Measurements from ENCODE around the gene COL19A1. TPM values are rescaled to one million over a fixed set of nuclear protein-coding genes. Genes with fewer than 3 reads are reported as not detected.

COL19A1 gene
- polyA plus RNA-seq, 4 donors, result 0.09 to 5.2 TPM; not detected in 2

GRCh38 chr6:70045413-70045812, 179.1 kb downstream of the COL19A1 start:
- DNase-seq (no peak), FAIRE-seq (no peak)
- Histone ChIP-seq H3K9me3 (ENCODE audit: control insufficient read depth in 2 of 2, insufficient read depth in 1 of 2, low read depth in 1 of 2, low read length in 1 of 2) (peaks cover 0 to 5% of the 10 kb centered on the region in 2 donors), H3K4me3 (ENCODE audit: low read depth in 1 of 3, low read length in 3 of 3) (no peak overlapping the region), H3K27me3 (ENCODE audit: control insufficient read depth in 3 of 3, insufficient read depth in 3 of 3, low read length in 3 of 3) (no peaks in the 10 kb centered on the region), H3K36me3 (ENCODE audit: control insufficient read depth in 3 of 3, insufficient read depth in 2 of 3, low read depth in 1 of 3, low read length in 3 of 3) (no peaks in the 10 kb centered on the region), H3K27ac (ENCODE audit: low read depth in 1 of 3, low read length in 2 of 3) (no peak overlapping the region), H3K4me1 (ENCODE audit: control insufficient read depth in 3 of 3, insufficient read depth in 2 of 3, low read depth in 1 of 3, low read length in 2 of 3) (no peaks in the 10 kb centered on the region)
- 59 to 73% (median 61%) methylated on average over 3 of the region's 3 CpGs for WGBS, 3 donors

- Histone ChIP-seq H3K27me3 (ENCODE audit: control insufficient read depth in 3 of 3, insufficient read depth in 3 of 3, low read length in 3 of 3) (no peaks in the 10 kb centered on the region), H3K36me3 (ENCODE audit: control insufficient read depth in 3 of 3, insufficient read depth in 2 of 3, low read depth in 1 of 3, low read length in 3 of 3) (no peaks in the 10 kb centered on the region), H3K4me3 (ENCODE audit: low read depth in 1 of 3, low read length in 3 of 3) (no peak overlapping the region), H3K4me1 (ENCODE audit: control insufficient read depth in 3 of 3, insufficient read depth in 2 of 3, low read depth in 1 of 3, low read length in 2 of 3) (no peaks in the 10 kb centered on the region), H3K27ac (ENCODE audit: low read depth in 1 of 3, low read length in 2 of 3) (no peak overlapping the region), H3K9me3 (ENCODE audit: control insufficient read depth in 2 of 2, insufficient read depth in 1 of 2, low read depth in 1 of 2, low read length in 1 of 2) (no peaks in the 10 kb centered on the region)
- DNase-seq, result no peak
- no peak for FAIRE-seq
- WGBS, 3 donors, result 52 to 65% (median 55%) methylated on average over 5 of the region's 5 CpGs
These were observed 185.1 kb downstream of the COL19A1 start for GRCh38 chr6:70051197-70052124.

- 8 to 34% (median 17%) methylated on average over 2 of the region's 2 CpGs for WGBS, 3 donors
- Histone ChIP-seq H3K4me3 (ENCODE audit: low read depth in 1 of 3, low read length in 3 of 3) (no peak overlapping the region), H3K4me1 (ENCODE audit: control insufficient read depth in 3 of 3, insufficient read depth in 2 of 3, low read depth in 1 of 3, low read length in 2 of 3) (no peaks in the 10 kb centered on the region), H3K36me3 (ENCODE audit: control insufficient read depth in 3 of 3, insufficient read depth in 2 of 3, low read depth in 1 of 3, low read length in 3 of 3) (no peaks in the 10 kb centered on the region), H3K9me3 (ENCODE audit: control insufficient read depth in 2 of 2, insufficient read depth in 1 of 2, low read depth in 1 of 2, low read length in 1 of 2) (no peaks in the 10 kb centered on the region), H3K27ac (ENCODE audit: low read depth in 1 of 3, low read length in 2 of 3) (no peak overlapping the region), H3K27me3 (ENCODE audit: control insufficient read depth in 3 of 3, insufficient read depth in 3 of 3, low read length in 3 of 3) (no peaks in the 10 kb centered on the region)
- FAIRE-seq (no peak), DNase-seq (no peak)
These were observed 192.8 kb downstream of the COL19A1 start for GRCh38 chr6:70059039-70059719.

- WGBS, 3 donors, result 86 to 96% (median 86%) methylated on average over 5 of the region's 5 CpGs
- no peak overlapping the region for H3K4me3 ChIP-seq (ENCODE audit: low read depth in 1 of 3, low read length in 3 of 3)
- no peaks in the 10 kb centered on the region for H3K4me1 ChIP-seq (ENCODE audit: control insufficient read depth in 3 of 3, insufficient read depth in 2 of 3, low read depth in 1 of 3, low read length in 2 of 3)
- H3K36me3 ChIP-seq (ENCODE audit: control insufficient read depth in 3 of 3, insufficient read depth in 2 of 3, low read depth in 1 of 3, low read length in 3 of 3), result no peaks in the 10 kb centered on the region
- H3K9me3 ChIP-seq (ENCODE audit: control insufficient read depth in 2 of 2, insufficient read depth in 1 of 2, low read depth in 1 of 2, low read length in 1 of 2), result no peaks in the 10 kb centered on the region
- FAIRE-seq (no peak), DNase-seq (no peak)
- no peak overlapping the region for H3K27ac ChIP-seq (ENCODE audit: low read depth in 1 of 3, low read length in 2 of 3)
- H3K27me3 ChIP-seq (ENCODE audit: control insufficient read depth in 3 of 3, insufficient read depth in 3 of 3, low read length in 3 of 3), result no peaks in the 10 kb centered on the region
These were observed 194.3 kb downstream of the COL19A1 start for GRCh38 chr6:70060680-70061079.

- FAIRE-seq (no peak), DNase-seq (no peak)
- Histone ChIP-seq H3K4me1 (ENCODE audit: control insufficient read depth in 3 of 3, insufficient read depth in 2 of 3, low read depth in 1 of 3, low read length in 2 of 3) (no peaks in the 10 kb centered on the region), H3K27ac (ENCODE audit: low read depth in 1 of 3, low read length in 2 of 3) (no peak overlapping the region), H3K27me3 (ENCODE audit: control insufficient read depth in 3 of 3, insufficient read depth in 3 of 3, low read length in 3 of 3) (no peaks in the 10 kb centered on the region), H3K9me3 (ENCODE audit: control insufficient read depth in 2 of 2, insufficient read depth in 1 of 2, low read depth in 1 of 2, low read length in 1 of 2) (no peaks in the 10 kb centered on the region), H3K4me3 (ENCODE audit: low read depth in 1 of 3, low read length in 3 of 3) (no peak overlapping the region), H3K36me3 (ENCODE audit: control insufficient read depth in 3 of 3, insufficient read depth in 2 of 3, low read depth in 1 of 3, low read length in 3 of 3) (no peaks in the 10 kb centered on the region)
- WGBS, 3 donors, result 54 to 84% (median 65%) methylated on average over 2 of the region's 2 CpGs
These were observed 195.2 kb downstream of the COL19A1 start for GRCh38 chr6:70061546-70061945.

GRCh38 chr6:70062010-70062409, 195.7 kb downstream of the COL19A1 start:
- WGBS, 3 donors, result 89 to 96% (median 90%) methylated on average over 1 of the region's 1 CpG

GRCh38 chr6:70072540-70073179, 206.3 kb downstream of the COL19A1 start:
- Histone ChIP-seq H3K4me3 (ENCODE audit: low read depth in 1 of 3, low read length in 3 of 3) (no peak overlapping the region), H3K27ac (ENCODE audit: low read depth in 1 of 3, low read length in 2 of 3) (no peak overlapping the region), H3K9me3 (ENCODE audit: control insufficient read depth in 2 of 2, insufficient read depth in 1 of 2, low read depth in 1 of 2, low read length in 1 of 2) (no peaks in the 10 kb centered on the region), H3K27me3 (ENCODE audit: control insufficient read depth in 3 of 3, insufficient read depth in 3 of 3, low read length in 3 of 3) (no peaks in the 10 kb centered on the region), H3K4me1 (ENCODE audit: control insufficient read depth in 3 of 3, insufficient read depth in 2 of 3, low read depth in 1 of 3, low read length in 2 of 3) (no peaks in the 10 kb centered on the region), H3K36me3 (ENCODE audit: control insufficient read depth in 3 of 3, insufficient read depth in 2 of 3, low read depth in 1 of 3, low read length in 3 of 3) (no peaks in the 10 kb centered on the region)
- DNase-seq (no peak), FAIRE-seq (no peak)
- 71 to 77% (median 77%) methylated on average over 1 of the region's 1 CpG for WGBS, 3 donors

More at GRCh38 chr6:70062010-70062409, 195.7 kb downstream of the COL19A1 start:
- DNase-seq, result no peak
- Histone ChIP-seq H3K36me3 (ENCODE audit: control insufficient read depth in 3 of 3, insufficient read depth in 2 of 3, low read depth in 1 of 3, low read length in 3 of 3) (no peaks in the 10 kb centered on the region), H3K4me1 (ENCODE audit: control insufficient read depth in 3 of 3, insufficient read depth in 2 of 3, low read depth in 1 of 3, low read length in 2 of 3) (no peaks in the 10 kb centered on the region), H3K9me3 (ENCODE audit: control insufficient read depth in 2 of 2, insufficient read depth in 1 of 2, low read depth in 1 of 2, low read length in 1 of 2) (no peaks in the 10 kb centered on the region), H3K27me3 (ENCODE audit: control insufficient read depth in 3 of 3, insufficient read depth in 3 of 3, low read length in 3 of 3) (no peaks in the 10 kb centered on the region), H3K27ac (ENCODE audit: low read depth in 1 of 3, low read length in 2 of 3) (no peak overlapping the region), H3K4me3 (ENCODE audit: low read depth in 1 of 3, low read length in 3 of 3) (no peak overlapping the region)
- no peak for FAIRE-seq

- no peak overlapping the region for H3K4me3 ChIP-seq (ENCODE audit: low read depth in 1 of 3, low read length in 3 of 3)
- no peak for FAIRE-seq
- H3K9me3 ChIP-seq (ENCODE audit: control insufficient read depth in 2 of 2, insufficient read depth in 1 of 2, low read depth in 1 of 2, low read length in 1 of 2), result no peaks in the 10 kb centered on the region
- DNase-seq, result no peak
- H3K4me1 ChIP-seq (ENCODE audit: control insufficient read depth in 3 of 3, insufficient read depth in 2 of 3, low read depth in 1 of 3, low read length in 2 of 3), result no peaks in the 10 kb centered on the region
- no peak overlapping the region for H3K27ac ChIP-seq (ENCODE audit: low read depth in 1 of 3, low read length in 2 of 3)
- no peaks in the 10 kb centered on the region for H3K27me3 ChIP-seq (ENCODE audit: control insufficient read depth in 3 of 3, insufficient read depth in 3 of 3, low read length in 3 of 3)
- no peaks in the 10 kb centered on the region for H3K36me3 ChIP-seq (ENCODE audit: control insufficient read depth in 3 of 3, insufficient read depth in 2 of 3, low read depth in 1 of 3, low read length in 3 of 3)
These were observed 207.3 kb downstream of the COL19A1 start for GRCh38 chr6:70073637-70074036.
